HepG2 (cell line): ENCODE measurements around the gene RAB30. TPM values are rescaled to one million over a fixed set of nuclear protein-coding genes. Genes with fewer than 3 reads are reported as not detected.

ENCODE experiments used
- CHD4 ChIP-seq: fragments of 200-600 bp; sonication (generic); IDR thresholded peaks from 2 replicates; pipeline ENCODE4 v1.7.0; 2017; ENCODE audit warnings: mild to moderate bottlenecking, low read length, borderline replicate concordance
- DMTF1 ChIP-seq: sonication (generic); formaldehyde crosslinking; IDR thresholded peaks from 2 replicates; pipeline ENCODE4 v1.4.0; 2020; ENCODE audit warnings: mild to moderate bottlenecking, missing genetic modification reagents
- NFRKB ChIP-seq: fragments of 450-650 bp; IDR thresholded peaks from 2 replicates; pipeline ENCODE4 v1.6.1; 2017
- ZBED4 ChIP-seq: sonication (generic); formaldehyde crosslinking; IDR thresholded peaks from 2 replicates; pipeline ENCODE4 v1.4.0; 2020; ENCODE audit warnings: missing genetic modification reagents, borderline replicate concordance
- ZBTB40 ChIP-seq, 2 experiments: fragments of 450-650 bp in 1 of 2; sonication (generic) in 1 of 2; formaldehyde crosslinking in 1 of 2; IDR thresholded peaks; 2 replicates each; pipeline versions ENCODE4 v1.6.1 to v1.8.0; 2016 to 2022; ENCODE audit warnings: antibody characterized with exemption in 1 of 2, mild to moderate bottlenecking in 1 of 2, missing genetic modification reagents in 1 of 2
- ZFP36L2 ChIP-seq: sonication (generic); formaldehyde crosslinking; IDR thresholded peaks from 2 replicates; pipeline ENCODE4 v1.4.0; 2020; ENCODE audit warnings: missing genetic modification reagents
- ZFP91 ChIP-seq: sonication (generic); formaldehyde crosslinking; IDR thresholded peaks from 2 replicates; pipeline ENCODE4 v1.9.0; 2022; ENCODE audit warnings: missing genetic modification reagents, mild to moderate bottlenecking, borderline replicate concordance
- ZNF607 ChIP-seq: sonication (generic); formaldehyde crosslinking; IDR thresholded peaks from 2 replicates; pipeline ENCODE4 v1.5.1; 2020; ENCODE audit warnings: missing genetic modification reagents, mild to moderate bottlenecking, borderline replicate concordance
- polyA plus RNA-seq, 8 experiments: library from polyadenylated mRNA; depleted of rRNA in 3 of 8; stranded (reverse) in 7 of 8; unstranded in 1 of 8; fragments of >200 nt; fragmentation: Illumina TruSeq in 4 of 8; extraction: Trizol in 4 of 8; gene quantifications; 2 replicates each; pipeline versions ENCODE4 v1.2.1 to v1.2.3, GENCODE V29; 2011 to 2016; ENCODE audit warnings: low read depth in 4 of 8, missing spikeins in 1 of 8, mixed read lengths in 1 of 8; ENCODE audit not compliant: insufficient read depth in 1 of 8
- total RNA-seq, 5 experiments: library from RNA; depleted of rRNA; stranded (reverse); fragments of >200 nt; fragmentation: Illumina TruSeq; extraction: Trizol; gene quantifications; 2 replicates each; pipeline ENCODE4 v1.2.3, GENCODE V29; 2016; ENCODE audit warnings: low read depth in 1 of 5

The RAB30 gene
- total and polyA plus RNA-seq, 2 of the 13 experiments (the other 11 are each of a cell fraction or from before 2014, with no cell fraction given): 3.7 to 5.0 TPM

- TF ChIP-seq DMTF1: no peak
- TF ChIP-seq ZBTB40 (IDR thresholded peaks at IDR 0.05): no peak
- TF ChIP-seq ZBTB40 (CRISPR knock-in tag; IDR thresholded peaks at IDR 0.05): no peak; the same call in 1 of the 2 replicates
- TF ChIP-seq NFRKB: peak; percentile 86
- peak; percentile 67; the same call in 1 of the 2 replicates for TF ChIP-seq ZFP91 (CRISPR knock-in tag)
- TF ChIP-seq ZNF607: peak; percentile 84
- TF ChIP-seq CHD4: no peak
- peak; percentile 9; the same call in 1 of the 2 replicates for TF ChIP-seq ZBED4 (CRISPR knock-in tag)
- TF ChIP-seq ZFP36L2: no peak
Observed at GRCh38 chr11:83071567-83072349, at the start of gene RAB30 (continued).
